NK-92 (cell line): ENCODE data around the gene SWI5.

Experiments used
- DNase-seq: peaks from one replicate; lab custom pipeline; 2025; ENCODE audit not compliant: unreplicated experiment; lab: John Stamatoyannopoulos, UW

SWI5 gene

GRCh38 chr9:128251732-128252100 lies 24.4 kb upstream of the SWI5 start:
- DNase-seq, result no peak

GRCh38 chr9:128252317-128253139 lies 23.5 kb upstream of the SWI5 start:
- DNase-seq, result no peak

GRCh38 chr9:128253140-128253990 lies 22.7 kb upstream of the SWI5 start:
- no peak for DNase-seq

DNA sequence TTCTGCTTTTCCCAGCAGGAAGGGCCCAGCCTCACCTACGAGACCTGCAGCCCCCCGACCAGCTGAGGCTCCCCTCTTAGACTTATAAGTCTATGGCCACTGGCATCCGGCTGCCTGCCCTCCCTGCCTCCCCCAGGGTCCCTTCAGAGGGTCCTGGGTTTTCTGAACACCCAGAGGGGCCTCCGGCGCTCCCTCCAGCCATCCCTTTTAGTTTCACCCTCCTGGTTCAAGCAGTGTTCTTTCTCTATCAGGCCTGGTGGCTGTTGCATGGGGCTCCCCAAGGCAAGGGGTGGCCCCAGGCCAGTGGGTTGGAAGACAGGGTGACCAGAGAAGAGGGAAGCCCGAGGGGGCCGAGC lies 22.1 kb upstream of the SWI5 start:
- no peak for DNase-seq

DNA sequence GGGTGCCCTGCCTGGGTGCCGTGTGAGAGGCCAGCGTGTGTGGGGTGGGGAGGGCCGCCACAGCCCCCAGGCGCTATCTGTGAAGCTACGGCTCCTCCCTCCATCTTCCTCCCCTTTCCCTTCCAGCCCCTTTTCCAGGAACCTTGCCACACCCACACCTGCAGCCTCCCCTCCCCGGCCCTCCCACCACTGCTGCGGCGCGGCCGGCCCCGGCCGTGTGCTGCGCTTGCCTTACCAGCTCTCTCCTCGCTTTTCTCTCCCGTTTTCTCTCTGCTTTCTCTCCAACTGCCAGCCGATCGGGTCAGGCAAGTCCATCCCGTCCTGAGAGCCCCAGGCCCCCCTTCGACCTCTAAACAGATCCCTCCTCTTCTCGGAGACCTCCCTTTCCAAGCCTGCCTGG lies 21.7 kb upstream of the SWI5 start:
- no peak for DNase-seq

- no peak for DNase-seq
Observed at GRCh38 chr9:128254855-128255759, 21.0 kb upstream of the SWI5 start.

GRCh38 chr9:128257086-128257825 lies 18.8 kb upstream of the SWI5 start:
- DNase-seq, result no peak

DNA sequence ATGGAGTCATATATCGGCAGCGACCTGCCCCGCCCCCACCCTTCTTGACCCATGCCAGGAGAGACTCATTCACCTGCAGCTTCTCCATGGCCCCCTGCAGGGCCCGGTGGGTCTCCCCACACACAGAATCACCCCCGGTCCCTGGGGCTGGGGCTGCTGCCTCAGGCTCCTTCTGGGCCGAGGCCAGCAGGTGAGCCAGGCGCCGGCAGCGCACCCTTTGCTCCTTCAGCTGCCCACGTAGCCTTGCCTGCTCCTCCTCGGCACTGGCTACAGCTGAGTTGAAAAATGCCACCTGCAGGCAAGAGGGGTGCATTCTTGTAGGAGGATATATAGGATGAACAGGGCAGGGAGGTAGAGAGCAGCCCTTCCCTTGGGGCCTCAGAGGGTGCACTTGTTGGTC lies 18.2 kb upstream of the SWI5 start:
- DNase-seq, result no peak

- DNase-seq, result no peak
Observed at GRCh38 chr9:128258326-128258725, 17.8 kb upstream of the SWI5 start.

GRCh38 chr9:128259156-128259555 lies 16.9 kb upstream of the SWI5 start:
- DNase-seq, result no peak

DNA sequence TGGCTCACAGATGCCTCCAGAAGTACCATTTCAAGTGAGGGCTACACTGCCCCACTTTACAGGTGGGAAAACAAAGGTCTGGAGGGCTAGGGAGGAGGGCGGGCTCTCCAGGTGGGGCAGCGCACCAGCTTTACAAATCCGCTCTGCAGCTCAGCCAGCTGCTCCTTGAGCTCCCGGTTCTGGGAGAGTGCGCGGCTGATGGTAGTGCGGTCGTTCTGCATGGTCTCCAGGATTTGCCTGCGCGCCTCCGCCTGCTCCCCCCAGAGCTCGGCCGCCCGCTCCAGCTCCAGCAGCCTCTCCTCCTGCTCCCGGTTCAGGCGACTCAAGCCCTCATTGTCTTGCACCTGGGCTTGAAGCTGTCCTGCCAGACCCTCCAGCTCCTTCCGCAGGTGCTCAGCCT lies 15.7 kb upstream of the SWI5 start:
- no peak for DNase-seq

GRCh38 chr9:128262687-128263086 lies 13.4 kb upstream of the SWI5 start:
- no peak for DNase-seq

DNA sequence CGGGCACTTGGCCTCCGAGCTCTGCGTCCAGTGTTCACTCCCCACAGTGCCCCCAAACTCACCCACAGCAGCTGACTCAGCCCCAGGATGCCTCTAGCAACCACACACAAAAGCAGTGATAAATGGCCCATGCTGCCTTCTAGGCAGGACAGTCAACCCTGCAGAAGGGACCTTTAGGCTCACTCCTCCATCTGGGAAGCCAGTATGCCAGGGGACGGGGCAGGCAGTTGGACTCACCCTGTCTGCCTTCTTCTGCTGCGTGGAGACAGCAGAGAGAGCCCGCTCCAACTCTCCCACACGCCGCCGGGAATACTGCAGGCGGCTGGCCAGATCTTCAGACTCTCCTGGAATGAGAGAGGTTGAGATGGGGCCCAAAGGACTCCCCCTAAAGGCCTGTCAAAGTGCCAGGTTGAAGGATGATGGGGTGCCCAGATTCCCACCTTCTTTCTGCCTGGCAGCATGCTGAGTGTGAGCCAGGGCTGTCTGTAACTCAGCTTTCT lies 10.7 kb upstream of the SWI5 start:
- DNase-seq, result no peak

DNA sequence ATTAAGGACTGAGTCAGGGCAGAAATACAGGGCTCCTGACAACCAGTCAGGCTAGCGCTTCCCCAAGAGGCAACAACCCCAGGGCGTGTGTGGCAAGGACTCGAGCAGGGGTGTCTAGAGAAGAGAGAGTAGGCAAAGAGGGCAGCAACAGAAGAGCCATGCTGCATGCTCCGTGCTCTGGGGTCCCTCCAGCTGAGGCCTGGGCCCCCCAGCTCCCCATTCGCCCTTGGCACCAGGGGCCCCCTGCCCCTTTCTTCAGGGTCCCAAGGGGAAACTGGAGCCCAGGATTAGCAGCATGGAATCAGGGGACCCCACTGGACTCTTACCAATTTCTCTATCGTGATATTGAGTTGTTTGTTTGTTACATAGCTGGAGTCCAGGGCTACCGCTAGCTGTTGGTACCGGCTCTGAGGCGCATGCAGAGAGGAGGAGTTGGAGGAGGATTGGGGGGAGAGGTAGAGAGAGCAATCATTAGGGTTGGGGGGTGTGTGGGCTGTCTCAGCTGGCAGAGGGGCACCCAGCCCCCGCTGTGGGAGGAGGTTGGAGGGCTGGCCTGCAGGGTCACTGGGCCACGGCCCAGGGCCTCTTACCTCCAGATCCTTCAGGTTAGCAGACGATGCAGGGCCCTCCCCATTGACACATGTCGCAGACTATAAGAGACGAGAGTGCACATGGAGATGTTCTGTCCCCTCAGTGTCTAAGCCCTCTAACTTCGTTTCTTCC lies 9.0 kb upstream of the SWI5 start:
- no peak for DNase-seq

DNA sequence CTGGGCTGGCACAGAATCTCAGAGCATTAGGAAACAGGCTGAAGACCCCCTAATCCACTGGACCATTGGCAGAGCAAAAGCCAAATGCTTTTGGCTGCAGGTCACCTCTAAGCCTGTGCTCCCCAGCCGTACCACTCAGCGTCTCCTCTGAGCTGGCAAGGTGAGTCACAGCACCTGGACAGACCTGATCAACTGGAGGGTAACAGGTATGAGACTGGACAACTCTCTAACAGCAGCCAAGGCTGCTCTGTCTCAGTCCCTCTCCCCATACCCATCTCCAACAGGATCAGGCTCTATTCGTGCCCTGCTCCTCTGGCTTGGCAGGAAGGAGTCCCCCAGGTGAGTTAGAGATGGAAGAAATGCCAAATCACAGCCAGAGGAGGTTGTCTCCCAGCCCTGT lies 5.0 kb upstream of the SWI5 start:
- DNase-seq, result no peak

- DNase-seq, result no peak
Observed at GRCh38 chr9:128271512-128271911, 4.6 kb upstream of the SWI5 start.

- no peak for DNase-seq
Observed at GRCh38 chr9:128274245-128274644, 1.8 kb upstream of the SWI5 start.

GRCh38 chr9:128275198-128276007 lies 673 bp upstream of the SWI5 start, which contains the start of gene GOLGA2:
TSS of gene GOLGA2 (minus strand) at chr9:128276007. CDS start at chr9:128275976, 31 bp downstream.
- DNase-seq, result no peak
